GM15510 (cell line): ENCODE results near the gene THAP11.
A peak's percentile ranks its signal among the peaks of the same experiment; 100 is the strongest.

Experiments used
- POLR2A ChIP-seq: IDR thresholded peaks from 3 replicates; pipeline ENCODE4 v1.6.1; 2011; ENCODE audit warnings: borderline replicate concordance; ENCODE audit not compliant: insufficient read length; ENCODE audit errors: extremely low read depth

THAP11 gene

DNA sequence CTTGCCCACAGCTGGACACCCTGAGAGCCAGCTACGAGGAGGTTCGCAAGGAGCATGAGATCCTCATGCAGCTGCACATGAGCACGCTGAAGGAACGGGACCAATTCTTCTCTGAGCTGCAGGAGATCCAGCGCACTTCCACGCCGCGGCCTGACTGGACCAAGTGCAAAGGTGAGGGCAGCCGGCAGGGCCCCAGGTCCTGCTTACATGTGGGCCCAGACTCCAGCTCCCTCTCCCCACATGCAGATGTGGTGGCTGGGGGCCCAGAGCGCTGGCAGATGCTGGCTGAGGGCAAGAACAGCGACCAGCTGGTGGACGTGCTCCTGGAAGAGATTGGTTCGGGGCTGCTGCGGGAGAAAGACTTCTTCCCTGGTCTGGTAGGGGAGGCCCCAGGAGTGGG lies 16.2 kb upstream of the THAP11 start:
- no peak for TF ChIP-seq POLR2A

DNA sequence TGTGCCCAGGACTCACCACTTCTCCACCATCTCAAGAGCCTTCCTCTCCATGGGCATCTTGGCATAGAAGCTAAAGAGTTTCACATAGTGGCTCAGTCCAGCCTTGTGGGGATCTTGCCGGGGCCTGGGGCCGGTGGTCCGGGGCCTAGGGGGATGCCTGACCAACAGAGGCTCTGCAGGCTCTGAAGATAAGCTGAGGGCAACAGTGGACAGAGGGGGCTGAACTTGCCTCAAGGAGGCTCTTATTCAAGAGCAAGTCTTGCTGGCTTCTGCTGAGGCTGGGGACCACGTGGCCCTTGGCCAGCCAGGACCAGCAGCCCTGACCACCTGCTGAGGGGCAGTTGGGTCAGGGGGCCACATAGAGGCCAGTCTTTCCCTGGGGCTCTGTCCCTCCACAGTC lies 13.5 kb upstream of the THAP11 start:
- TF ChIP-seq POLR2A = no peak

DNA sequence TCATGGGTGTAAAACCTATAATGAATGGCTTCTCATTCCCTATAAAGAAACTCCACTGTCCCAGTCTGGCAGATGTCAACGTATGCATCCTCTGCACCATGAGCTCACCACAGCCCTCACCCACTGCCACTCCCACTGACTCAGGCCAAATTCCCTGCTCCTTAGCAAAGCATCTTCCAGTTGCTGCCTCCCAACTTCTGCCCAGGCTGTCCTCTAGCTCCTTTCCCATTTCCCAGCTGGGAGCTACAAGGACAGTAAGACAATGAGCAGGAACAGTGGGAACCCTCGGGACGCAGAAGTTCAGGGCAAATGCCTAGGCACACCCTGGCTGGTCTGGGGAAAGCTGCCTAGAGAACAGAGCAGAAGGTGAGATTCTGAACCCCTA lies 9.1 kb upstream of the THAP11 start:
- TF ChIP-seq POLR2A = no peak

DNA sequence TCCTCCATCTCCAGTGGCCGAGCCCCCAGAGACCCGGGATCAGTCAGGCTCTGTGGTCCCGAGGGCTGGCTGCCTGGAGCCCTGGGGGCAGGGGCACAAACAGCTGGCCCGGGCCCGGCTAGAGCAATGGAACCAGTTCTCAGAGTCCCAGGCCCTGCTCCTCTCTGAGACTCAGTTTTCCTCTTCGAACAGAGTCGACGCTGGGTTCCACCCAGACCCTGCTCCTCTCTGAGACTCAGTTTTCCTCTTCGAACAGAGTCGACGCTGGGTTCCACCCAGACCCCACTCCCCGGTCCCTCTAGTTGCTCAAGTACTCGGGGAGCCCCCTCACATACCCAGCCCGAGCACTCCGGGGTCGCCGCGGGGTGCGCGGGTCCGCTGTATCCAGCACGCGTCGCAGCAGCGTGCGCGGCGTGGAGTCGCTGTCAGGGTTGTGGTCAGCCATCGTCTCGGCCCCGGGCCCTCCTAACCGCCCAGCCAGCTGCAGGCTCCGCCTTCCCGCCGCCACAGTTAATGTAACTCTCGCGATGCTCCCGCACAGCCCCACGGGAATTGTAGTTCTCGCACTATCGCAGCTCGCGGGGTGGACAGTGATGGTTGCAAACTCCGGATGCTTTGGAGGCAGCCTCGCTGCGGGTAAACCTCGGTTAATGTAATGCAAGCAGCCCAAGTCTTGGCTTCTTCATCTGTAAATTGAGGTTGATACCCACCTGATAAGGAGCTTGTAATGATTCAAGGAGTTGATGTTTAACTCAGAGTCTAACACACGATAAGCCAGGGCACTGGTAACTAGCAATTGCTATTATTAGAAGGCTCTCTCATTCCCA lies 8.5 kb upstream of the THAP11 start:
- TF ChIP-seq POLR2A = peak; percentile 85

DNA sequence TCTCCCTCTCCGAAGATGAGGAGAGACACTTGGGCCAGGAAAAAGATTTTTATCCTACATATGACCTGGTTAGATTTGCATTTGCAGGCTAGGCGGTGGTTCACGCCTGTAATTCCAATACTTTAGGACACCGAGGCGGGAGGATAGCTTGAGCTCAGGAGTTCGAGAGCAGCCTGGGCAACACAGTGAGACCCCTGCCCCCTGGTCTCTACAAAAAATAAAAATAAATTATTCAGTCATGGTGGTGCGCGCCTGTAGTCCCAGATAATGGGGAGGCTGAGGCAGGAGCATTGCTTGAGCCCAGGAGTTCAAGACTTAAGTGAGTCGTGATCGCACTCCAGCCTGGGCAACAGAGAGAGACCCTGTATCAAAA lies 7.9 kb upstream of the THAP11 start:
- no peak for TF ChIP-seq POLR2A

DNA sequence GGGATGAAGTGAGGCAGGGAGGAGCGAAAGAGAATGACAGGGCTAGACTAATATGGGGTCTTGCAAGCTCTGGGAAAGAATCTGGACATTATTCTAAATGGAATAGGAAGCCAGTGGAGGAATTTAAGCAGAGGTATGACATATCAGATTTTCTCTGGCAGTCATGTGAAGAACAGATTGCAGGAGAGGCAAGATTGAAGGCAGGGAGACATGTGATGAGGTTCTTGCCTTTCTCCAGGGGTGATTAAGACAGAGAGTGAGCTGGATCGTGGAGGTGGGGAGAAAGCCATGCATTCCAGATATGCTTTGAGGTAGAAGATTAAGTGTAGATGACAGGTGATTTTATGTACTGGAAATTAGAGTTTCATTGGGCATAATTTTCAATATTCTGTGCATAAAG lies 4.3 kb upstream of the THAP11 start:
- no peak for TF ChIP-seq POLR2A

DNA sequence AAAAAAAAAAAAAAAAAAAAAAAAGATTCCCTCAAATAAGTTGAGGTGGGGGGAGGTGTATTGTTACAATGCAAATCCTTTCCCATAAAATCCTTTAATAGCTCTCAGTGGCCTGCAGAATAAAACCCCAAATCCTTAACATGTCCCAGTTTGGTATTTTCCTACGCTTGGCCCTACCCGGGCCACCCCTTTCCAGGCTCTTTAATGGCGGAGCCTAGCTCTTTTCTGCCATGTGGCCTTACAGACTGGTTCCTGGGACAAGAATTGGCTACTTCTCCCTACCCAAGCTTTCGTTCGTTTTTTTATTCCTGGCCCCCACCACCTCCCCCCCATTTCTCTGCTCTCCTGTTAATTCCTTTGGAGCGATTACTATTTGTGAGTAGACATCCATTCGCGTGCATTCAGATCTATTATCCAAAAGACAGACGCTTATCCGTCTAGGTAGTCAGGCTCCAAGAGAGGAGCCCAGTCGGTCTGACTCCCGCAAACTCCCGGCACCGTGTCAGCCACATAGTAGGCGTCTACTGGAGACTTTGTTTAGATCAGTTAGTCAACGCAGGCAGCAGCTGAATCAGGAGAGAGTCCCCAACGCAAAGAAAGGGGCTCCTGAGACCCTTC lies 813 bp upstream of the THAP11 start:
- TF ChIP-seq POLR2A = no peak

DNA sequence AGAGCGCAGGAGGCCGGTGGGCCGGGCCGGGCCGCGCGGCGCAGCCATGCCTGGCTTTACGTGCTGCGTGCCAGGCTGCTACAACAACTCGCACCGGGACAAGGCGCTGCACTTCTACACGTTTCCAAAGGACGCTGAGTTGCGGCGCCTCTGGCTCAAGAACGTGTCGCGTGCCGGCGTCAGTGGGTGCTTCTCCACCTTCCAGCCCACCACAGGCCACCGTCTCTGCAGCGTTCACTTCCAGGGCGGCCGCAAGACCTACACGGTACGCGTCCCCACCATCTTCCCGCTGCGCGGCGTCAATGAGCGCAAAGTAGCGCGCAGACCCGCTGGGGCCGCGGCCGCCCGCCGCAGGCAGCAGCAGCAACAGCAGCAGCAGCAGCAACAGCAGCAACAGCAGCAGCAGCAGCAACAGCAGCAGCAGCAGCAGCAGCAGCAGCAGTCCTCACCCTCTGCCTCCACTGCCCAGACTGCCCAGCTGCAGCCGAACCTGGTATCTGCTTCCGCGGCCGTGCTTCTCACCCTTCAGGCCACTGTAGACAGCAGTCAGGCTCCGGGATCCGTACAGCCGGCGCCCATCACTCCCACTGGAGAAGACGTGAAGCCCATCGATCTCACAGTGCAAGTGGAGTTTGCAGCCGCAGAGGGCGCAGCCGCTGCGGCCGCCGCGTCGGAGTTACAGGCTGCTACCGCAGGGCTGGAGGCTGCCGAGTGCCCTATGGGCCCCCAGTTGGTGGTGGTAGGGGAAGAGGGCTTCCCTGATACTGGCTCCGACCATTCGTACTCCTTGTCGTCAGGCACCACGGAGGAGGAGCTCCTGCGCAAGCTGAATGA lies 606 bp downstream of the THAP11 start:
- peak; percentile 3 for TF ChIP-seq POLR2A

DNA sequence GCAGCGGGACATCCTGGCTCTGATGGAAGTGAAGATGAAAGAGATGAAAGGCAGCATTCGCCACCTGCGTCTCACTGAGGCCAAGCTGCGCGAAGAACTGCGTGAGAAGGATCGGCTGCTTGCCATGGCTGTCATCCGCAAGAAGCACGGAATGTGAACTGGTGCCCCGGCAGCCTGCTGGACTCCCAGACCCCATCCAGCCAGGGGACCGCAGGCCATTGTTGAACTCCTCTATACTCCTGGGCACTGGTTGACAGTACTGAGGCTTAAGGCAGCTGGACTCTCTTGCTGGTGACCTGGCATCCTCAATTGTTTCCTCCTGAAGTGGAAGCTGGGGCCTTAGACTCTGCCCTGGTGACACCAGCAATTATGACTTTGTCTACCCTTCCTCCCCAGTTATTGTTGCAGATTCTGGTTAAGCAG lies 1.2 kb downstream of the THAP11 start:
- TF ChIP-seq POLR2A = no peak

DNA sequence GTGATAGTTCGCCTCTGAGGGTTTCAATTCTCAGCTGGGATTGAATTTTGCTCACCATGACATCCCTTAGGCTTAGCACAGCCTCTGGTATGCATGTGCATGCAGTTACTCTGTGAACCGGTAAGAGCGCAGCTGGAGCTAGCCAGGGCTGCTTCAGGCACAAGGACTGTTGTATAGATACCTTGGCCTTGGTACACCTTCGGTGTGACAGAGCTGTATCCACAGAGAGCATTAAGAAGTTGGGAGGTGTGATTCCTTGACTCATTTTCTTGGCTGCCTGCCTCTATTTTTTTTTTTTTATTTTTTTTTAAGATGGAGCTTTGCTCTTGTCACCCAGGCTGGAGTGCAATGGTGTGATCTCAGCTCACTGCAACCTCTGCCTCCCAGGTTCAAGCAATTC lies 2.4 kb downstream of the THAP11 start:
- no peak for TF ChIP-seq POLR2A

DNA sequence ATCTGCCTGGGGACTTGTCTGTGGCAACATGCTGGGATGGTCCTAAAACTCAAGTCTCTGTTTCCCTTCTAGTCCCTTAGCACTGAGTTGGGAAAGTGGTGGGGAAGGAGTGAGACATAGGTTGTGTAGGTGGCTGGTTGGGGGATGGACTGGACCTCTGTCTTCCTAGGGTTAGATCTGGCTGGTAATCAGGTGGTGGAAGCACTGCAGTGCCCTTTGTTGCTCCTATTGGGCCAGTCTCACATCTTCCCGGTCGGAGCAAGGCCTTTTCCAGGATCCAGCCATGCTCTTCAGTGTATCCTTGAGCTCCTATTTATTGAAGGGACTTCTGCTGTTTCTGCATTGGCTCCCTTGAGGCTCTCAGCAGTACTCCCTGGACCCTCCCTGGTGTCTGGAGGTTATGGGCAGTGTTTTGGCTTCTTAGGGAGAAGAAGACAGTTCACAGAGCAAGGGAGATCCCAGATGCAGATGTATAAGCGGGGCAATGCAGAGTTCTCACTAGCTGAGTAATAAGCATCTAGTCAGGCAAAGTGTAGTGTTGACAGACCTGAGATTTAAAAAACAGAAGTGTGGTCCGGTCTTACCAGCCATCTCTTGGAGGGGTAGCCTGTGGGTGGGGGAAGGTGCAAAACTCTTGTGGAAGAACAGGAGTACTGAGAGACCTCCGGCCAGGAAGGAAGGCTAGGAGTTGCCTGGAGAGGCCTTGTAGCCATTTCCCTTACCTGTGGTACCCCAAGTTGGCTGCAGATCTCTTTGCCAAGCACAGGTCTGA lies 3.4 kb downstream of the THAP11 start:
- TF ChIP-seq POLR2A = no peak

DNA sequence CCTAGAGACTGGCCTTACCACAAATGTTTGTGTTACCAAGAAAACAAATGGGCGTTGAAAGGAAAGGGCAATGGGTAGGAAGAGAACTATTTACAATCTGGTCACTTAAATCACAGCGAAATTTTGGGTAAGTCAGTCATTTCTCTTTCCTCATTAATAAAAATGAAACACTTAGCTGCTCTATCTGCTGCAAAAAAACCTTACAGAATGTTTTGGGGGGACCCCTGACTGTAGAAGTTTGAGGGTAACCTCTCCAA lies 3.9 kb downstream of the THAP11 start:
- no peak for TF ChIP-seq POLR2A

DNA sequence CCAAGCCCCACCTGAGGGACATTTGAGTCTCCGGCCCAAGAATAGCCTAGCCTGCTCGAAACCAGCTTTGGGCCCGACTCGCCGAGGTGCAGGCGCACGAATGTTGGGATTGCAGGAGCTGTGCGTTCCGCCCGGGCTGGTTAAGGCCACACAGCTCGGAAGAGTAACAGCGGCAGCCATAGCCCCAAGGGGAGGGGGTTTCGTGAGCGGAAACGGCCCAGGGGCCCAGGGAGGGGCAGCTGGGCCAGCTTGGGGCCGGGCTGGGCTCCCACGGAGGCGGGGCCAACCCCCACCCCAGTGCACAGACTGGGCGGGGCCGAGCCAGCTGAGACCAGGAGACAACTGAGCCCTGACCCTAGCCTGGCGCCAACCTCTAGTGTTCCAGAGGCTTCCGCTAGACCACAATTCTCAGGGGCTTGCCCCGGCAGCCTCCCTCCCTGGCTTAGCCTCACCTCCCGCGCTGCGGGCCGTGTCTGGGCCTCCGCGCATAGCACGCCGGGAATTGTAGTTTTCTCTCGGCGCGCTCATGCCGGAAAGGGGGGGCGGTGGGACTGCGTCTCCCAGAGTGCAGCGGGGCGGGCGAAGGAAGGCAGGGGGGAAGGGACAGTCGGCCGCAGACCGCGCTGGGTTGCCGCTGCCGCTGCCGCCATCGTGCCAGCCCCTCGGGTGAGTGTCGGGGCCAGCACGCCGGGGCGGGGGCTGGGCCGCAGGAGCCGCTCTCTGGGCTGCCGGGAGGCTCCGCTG lies 4.4 kb downstream of the THAP11 start, which contains the start of gene NUTF2:
NUTF2 (plus strand) TSS at position 614 of the 744 bp plus-strand sequence. CDS start 18,198 bp downstream, outside the sequence.
- TF ChIP-seq POLR2A = peak; percentile 73
